Keratinocyte (primary cell): ENCODE data around the gene PLAU.

Experiments used
- EZH2 ChIP-seq: IDR thresholded peaks from one replicate; pipeline ENCODE4 v1.6.1; 2012; ENCODE audit warnings: inconsistent platforms, mild to moderate bottlenecking, low read length, moderate library complexity
- TF ChIP-seq, protein P1 (sequence below), 3 experiments: IDR thresholded peaks in 1 of 3; conservative IDR thresholded peaks in 1 of 3; optimal IDR thresholded peaks in 1 of 3; 2 replicates in 2 of 3; 3 replicates in 1 of 3; pipeline versions ENCODE3 to v1.5.1; 2011; ENCODE audit warnings: low read length in 3 of 3, mild to moderate bottlenecking in 3 of 3, moderate library complexity in 2 of 3, control low read depth in 1 of 3, inconsistent platforms in 1 of 3; ENCODE audit not compliant: insufficient read depth in 2 of 3; ENCODE audit errors: extremely low read depth in 1 of 3

DNA sequence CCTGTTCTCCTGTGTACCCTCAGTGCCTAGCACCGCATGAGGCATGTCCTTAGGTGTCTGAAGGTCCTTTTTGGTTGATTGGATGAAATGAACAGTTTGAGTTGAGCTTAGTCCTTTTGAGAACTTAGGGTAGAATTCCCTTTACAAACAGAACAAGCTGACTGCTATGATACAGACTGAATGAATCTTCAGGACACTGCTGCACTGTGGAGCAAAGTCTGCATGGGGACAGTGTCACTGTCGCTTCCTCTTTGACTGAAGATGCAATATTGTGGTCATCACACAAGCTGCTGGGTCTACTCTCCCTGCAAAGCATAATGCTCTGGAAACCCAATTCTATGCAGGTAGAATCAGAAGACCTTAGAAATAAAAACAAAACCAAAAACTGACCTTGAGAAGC lies 8.6 kb upstream of the PLAU start:
- TF ChIP-seq, protein P1, sequence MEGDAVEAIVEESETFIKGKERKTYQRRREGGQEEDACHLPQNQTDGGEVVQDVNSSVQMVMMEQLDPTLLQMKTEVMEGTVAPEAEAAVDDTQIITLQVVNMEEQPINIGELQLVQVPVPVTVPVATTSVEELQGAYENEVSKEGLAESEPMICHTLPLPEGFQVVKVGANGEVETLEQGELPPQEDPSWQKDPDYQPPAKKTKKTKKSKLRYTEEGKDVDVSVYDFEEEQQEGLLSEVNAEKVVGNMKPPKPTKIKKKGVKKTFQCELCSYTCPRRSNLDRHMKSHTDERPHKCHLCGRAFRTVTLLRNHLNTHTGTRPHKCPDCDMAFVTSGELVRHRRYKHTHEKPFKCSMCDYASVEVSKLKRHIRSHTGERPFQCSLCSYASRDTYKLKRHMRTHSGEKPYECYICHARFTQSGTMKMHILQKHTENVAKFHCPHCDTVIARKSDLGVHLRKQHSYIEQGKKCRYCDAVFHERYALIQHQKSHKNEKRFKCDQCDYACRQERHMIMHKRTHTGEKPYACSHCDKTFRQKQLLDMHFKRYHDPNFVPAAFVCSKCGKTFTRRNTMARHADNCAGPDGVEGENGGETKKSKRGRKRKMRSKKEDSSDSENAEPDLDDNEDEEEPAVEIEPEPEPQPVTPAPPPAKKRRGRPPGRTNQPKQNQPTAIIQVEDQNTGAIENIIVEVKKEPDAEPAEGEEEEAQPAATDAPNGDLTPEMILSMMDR (optimal IDR thresholded peaks at IDR 0.05 in 1 of 3, IDR thresholded peaks at IDR 0.05 in 1 of 3, conservative IDR thresholded peaks at IDR 0.05 in 1 of 3; ENCODE audit: extremely low read depth in 1 of 3, insufficient read depth in 2 of 3, low read length in 3 of 3): no peak
- no peak for TF ChIP-seq EZH2
